GM12878 (cell line): ENCODE data around the gene UGT2A1. TPM values are rescaled to one million over a fixed set of nuclear protein-coding genes. Genes with fewer than 3 reads are reported as not detected.

ENCODE experiments used
- BHLHE40 ChIP-seq, 2 experiments: fragments of 450-650 bp in 1 of 2; IDR thresholded peaks; 2 replicates each; pipeline ENCODE4 v1.6.1; 2011 to 2017; ENCODE audit warnings: low read depth in 2 of 2, borderline replicate concordance in 1 of 2, improper control_type of control experiment in 1 of 2, low read length in 1 of 2, mild to moderate bottlenecking in 1 of 2
- GATAD2B ChIP-seq: fragments of 450-650 bp; conservative IDR thresholded peaks from 2 replicates; pipeline ENCODE4 v1.6.1; 2017; ENCODE audit warnings: low read depth, mild to moderate bottlenecking, moderate library complexity
- POLR2A ChIP-seq: IDR thresholded peaks from 2 replicates; pipeline ENCODE4 v1.6.1; 2011; ENCODE audit warnings: low read depth, mild to moderate bottlenecking, low read length
- polyA plus RNA-seq, 11 experiments: library from polyadenylated mRNA; depleted of rRNA in 4 of 11; unstranded in 6 of 11; stranded (reverse) in 5 of 11; fragments of >200 nt; fragmentation: Nextera tagmentation in 4 of 11; fragmentation: Illumina TruSeq in 1 of 11; extraction: Ambion mirVana in 4 of 11; extraction: Trizol in 1 of 11; gene quantifications; 1 replicate in 1 of 11; 2 replicates in 10 of 11; pipeline versions ENCODE4 v1.2.1 to v1.2.3, GENCODE V29; 2011 to 2016; ENCODE audit warnings: inconsistent platforms in 2 of 11, missing spikeins in 2 of 11, low read depth in 1 of 11
- total RNA-seq, 4 experiments: library from RNA; depleted of rRNA in 3 of 4; stranded (reverse); fragments of >200 nt in 3 of 4; fragmentation: Illumina TruSeq in 1 of 4; extraction: Trizol in 1 of 4; gene quantifications; 2 replicates each; pipeline versions ENCODE4 v1.2.1 to v1.2.3, GENCODE V29; 2013 to 2021
- TF ChIP-seq, protein P1 (sequence below): IDR thresholded peaks from 2 replicates; pipeline ENCODE4 v1.6.1; 2012; ENCODE audit warnings: improper control_type of control experiment, low read depth, low read length; ENCODE audit not compliant: insufficient replicate concordance
- TF ChIP-seq, protein P2 (sequence below), 3 experiments: IDR thresholded peaks in 2 of 3; conservative IDR thresholded peaks in 1 of 3; 2 replicates each; pipeline ENCODE4 v1.5.1; 2011; ENCODE audit warnings: low read depth in 3 of 3, low read length in 3 of 3, mild to moderate bottlenecking in 3 of 3, control low read depth in 2 of 3, moderate library complexity in 2 of 3, inconsistent platforms in 1 of 3, mixed read lengths in 1 of 3; ENCODE audit not compliant: control insufficient read depth in 2 of 3, insufficient read depth in 1 of 3; ENCODE audit errors: extremely low read depth in 1 of 3
- TF ChIP-seq, protein P3 (sequence below): fragments of 450-650 bp; IDR thresholded peaks from 2 replicates; pipeline ENCODE4 v1.6.1; 2017; ENCODE audit warnings: low read depth, mild to moderate bottlenecking, moderate library complexity

UGT2A1 gene
- total and polyA plus RNA-seq, 10 of the 15 experiments (the other 5 are each of a cell fraction or from before 2014, with no cell fraction given): 0.04 to 0.50 (median 0.08) TPM; not detected in 5

GRCh38 chr4:69649207-69649606 is 3.8 kb downstream of the UGT2A1 start (continued):
- TF ChIP-seq, protein P1, sequence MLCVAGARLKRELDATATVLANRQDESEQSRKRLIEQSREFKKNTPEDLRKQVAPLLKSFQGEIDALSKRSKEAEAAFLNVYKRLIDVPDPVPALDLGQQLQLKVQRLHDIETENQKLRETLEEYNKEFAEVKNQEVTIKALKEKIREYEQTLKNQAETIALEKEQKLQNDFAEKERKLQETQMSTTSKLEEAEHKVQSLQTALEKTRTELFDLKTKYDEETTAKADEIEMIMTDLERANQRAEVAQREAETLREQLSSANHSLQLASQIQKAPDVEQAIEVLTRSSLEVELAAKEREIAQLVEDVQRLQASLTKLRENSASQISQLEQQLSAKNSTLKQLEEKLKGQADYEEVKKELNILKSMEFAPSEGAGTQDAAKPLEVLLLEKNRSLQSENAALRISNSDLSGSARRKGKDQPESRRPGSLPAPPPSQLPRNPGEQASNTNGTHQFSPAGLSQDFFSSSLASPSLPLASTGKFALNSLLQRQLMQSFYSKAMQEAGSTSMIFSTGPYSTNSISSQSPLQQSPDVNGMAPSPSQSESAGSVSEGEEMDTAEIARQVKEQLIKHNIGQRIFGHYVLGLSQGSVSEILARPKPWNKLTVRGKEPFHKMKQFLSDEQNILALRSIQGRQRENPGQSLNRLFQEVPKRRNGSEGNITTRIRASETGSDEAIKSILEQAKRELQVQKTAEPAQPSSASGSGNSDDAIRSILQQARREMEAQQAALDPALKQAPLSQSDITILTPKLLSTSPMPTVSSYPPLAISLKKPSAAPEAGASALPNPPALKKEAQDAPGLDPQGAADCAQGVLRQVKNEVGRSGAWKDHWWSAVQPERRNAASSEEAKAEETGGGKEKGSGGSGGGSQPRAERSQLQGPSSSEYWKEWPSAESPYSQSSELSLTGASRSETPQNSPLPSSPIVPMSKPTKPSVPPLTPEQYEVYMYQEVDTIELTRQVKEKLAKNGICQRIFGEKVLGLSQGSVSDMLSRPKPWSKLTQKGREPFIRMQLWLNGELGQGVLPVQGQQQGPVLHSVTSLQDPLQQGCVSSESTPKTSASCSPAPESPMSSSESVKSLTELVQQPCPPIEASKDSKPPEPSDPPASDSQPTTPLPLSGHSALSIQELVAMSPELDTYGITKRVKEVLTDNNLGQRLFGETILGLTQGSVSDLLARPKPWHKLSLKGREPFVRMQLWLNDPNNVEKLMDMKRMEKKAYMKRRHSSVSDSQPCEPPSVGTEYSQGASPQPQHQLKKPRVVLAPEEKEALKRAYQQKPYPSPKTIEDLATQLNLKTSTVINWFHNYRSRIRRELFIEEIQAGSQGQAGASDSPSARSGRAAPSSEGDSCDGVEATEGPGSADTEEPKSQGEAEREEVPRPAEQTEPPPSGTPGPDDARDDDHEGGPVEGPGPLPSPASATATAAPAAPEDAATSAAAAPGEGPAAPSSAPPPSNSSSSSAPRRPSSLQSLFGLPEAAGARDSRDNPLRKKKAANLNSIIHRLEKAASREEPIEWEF: no peak
- TF ChIP-seq POLR2A (no peak), BHLHE40 (IDR thresholded peaks at IDR 0.05; ENCODE audit: borderline replicate concordance in 1 of 2, low read depth in 2 of 2, low read length in 1 of 2) (no peak), GATAD2B (no peak)
- TF ChIP-seq, protein P2, sequence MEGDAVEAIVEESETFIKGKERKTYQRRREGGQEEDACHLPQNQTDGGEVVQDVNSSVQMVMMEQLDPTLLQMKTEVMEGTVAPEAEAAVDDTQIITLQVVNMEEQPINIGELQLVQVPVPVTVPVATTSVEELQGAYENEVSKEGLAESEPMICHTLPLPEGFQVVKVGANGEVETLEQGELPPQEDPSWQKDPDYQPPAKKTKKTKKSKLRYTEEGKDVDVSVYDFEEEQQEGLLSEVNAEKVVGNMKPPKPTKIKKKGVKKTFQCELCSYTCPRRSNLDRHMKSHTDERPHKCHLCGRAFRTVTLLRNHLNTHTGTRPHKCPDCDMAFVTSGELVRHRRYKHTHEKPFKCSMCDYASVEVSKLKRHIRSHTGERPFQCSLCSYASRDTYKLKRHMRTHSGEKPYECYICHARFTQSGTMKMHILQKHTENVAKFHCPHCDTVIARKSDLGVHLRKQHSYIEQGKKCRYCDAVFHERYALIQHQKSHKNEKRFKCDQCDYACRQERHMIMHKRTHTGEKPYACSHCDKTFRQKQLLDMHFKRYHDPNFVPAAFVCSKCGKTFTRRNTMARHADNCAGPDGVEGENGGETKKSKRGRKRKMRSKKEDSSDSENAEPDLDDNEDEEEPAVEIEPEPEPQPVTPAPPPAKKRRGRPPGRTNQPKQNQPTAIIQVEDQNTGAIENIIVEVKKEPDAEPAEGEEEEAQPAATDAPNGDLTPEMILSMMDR (IDR thresholded peaks at IDR 0.05 in 2 of 3, conservative IDR thresholded peaks at IDR 0.05 in 1 of 3; ENCODE audit: control insufficient read depth in 2 of 3, extremely low read depth in 1 of 3, insufficient read depth in 1 of 3, low read depth in 3 of 3, low read length in 3 of 3): no peak
- TF ChIP-seq, protein P3, sequence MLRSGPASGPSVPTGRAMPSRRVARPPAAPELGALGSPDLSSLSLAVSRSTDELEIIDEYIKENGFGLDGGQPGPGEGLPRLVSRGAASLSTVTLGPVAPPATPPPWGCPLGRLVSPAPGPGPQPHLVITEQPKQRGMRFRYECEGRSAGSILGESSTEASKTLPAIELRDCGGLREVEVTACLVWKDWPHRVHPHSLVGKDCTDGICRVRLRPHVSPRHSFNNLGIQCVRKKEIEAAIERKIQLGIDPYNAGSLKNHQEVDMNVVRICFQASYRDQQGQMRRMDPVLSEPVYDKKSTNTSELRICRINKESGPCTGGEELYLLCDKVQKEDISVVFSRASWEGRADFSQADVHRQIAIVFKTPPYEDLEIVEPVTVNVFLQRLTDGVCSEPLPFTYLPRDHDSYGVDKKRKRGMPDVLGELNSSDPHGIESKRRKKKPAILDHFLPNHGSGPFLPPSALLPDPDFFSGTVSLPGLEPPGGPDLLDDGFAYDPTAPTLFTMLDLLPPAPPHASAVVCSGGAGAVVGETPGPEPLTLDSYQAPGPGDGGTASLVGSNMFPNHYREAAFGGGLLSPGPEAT: no peak
